ENCODE measurements around the gene HYAL3.
A peak's percentile ranks its signal among the peaks of the same experiment; 100 is the strongest.
"Not testable (repeated sequence)": the region's sequence is repeated elsewhere in the genome, so short reads cannot be mapped to it uniquely, and the experiment has no call there.

HYAL3 gene

DNA sequence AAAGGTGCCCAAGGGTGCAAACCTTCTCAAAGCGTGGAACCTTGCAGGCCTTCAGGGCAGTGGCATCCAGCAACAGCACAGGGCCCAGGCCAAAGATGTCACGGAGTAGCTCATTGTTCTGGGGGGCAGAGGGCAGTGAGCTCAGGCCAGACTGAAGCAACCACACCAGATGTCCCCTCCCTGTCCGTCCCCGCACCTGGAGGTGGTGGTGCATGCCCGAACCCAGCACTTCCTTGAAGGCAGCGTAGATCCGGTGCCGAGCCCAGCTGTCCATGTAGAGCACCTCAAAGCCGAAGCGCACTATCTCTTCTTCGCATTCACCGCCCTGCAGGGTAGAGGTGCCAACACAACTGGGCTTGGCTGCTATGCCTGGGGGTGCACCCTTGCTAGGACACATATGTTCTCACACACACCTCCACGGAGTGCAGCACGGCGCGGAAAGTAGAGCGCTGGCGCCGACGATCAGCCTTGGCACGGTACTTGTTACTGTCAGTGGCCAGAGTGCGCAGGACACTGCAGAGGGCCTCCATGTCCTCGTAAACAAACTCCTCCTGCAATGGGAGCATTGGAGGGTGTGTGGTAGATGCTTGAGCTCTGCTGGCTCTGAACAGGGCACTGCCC lies 10.7 kb downstream of the HYAL3 start:
- DNase-seq = no peak

DNA sequence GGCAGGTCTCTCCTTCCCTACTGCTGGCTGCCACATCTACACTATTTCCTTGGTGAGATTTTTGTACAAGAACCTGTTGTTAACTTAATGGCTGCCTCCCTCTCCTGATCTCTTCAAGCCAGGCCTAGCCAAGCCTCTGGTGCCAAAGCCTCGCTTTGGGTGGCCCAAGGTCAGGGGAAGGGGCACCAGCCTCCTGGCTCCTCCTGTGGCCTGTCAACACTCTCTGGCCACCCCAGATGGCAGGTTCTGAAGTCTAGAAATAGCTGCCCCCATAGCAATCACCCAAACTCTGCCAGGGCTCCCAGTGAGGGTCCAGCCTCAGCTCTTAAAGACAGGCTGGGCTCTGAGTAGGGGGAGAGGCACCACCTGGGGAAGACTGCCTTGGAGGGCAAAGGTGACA lies 11.9 kb downstream of the HYAL3 start:
- no peak for DNase-seq

DNA sequence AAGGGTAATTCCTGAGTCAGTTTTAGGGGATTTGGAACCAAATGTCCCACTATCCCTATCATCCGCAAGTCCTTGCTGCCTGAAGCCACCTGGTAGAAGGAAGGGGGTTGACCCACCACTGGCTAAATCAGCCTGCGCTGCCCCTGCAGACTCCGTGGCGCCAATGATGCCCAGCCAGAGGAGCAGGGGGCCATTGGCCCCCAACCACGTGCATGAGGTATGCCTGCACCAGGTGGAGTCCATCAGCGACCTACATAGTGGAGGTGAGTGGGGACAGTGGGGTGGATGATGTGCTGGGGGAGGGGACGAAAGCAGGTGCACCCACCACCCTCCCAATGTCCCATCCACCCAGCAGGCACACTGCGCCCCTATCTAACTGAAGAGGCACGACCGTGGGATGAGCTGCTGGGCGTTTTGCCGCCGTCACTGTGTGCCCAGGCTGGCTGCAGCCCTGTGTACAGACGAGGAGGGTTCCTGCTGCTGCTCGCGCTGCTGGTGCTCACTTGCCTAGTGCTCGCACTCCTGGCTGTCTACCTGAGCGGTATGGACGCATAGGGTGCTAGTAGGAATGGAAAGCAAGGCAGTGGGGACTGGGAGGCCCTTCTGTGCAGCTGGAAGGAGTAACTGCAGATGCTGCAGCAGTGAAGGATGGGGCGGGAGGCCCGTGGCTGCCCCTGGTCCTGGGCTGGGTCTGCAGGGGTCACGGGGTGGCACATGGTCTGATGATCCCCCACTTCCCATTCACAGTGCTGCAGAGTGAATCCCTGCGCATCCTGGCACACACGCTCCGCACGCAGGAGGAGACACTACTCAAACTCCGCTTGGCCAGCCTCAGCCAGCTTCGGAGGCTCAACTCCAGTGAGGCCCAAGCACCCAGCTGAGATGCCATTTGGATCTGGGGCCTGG lies 12.6 kb downstream of the HYAL3 start:
- DNase-seq = no peak

GRCh38 chr3:50284121-50284520 lies 15.1 kb downstream of the HYAL3 start:
- DNase-seq = not testable (repeated sequence)

DNA sequence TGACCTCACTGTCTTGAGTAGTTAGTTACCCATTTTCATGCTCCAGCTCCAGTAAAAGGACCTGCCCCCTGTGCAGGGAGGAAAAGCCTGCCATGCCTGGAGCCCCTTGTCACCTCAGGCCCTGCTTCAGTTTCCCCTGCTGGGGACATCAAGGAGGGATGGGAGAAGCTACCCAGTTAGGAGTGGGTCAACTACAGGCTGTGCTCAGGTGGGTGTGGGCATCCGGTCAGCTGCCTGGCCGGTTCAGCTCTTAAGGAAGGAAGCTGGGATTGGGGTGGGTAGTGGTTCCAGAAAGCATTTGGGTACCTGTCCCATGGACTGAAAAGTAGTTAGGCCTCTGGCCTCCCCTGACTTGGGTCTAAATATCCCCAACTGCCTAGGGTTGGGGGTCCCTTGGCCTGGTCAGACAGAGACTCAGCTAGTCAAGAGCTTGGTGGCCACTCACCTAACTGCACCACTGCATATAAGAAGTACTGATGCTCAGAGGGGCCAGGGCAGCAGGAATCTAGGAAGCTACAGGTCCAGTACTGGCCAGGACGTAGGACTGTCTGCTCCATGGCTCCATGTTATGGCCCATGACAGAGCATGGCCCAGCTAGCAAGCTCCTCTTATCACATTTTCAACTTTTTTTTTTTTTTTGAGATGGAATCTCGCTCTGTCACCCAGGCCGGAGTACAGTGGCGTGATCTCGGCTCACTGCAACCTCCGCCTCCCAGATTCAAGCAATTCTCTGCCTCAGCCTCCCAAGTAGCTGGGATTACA lies 19.8 kb downstream of the HYAL3 start:
- DNase-seq = no peak

GRCh38 chr3:50278880-50279224 lies 20.4 kb downstream of the HYAL3 start, which contains the start of gene LSMEM2:
Gene LSMEM2 (plus strand): TSS chr3:50279087. CDS start chr3:50279114, 27 bp downstream.
- DNase-seq = no peak

DNA sequence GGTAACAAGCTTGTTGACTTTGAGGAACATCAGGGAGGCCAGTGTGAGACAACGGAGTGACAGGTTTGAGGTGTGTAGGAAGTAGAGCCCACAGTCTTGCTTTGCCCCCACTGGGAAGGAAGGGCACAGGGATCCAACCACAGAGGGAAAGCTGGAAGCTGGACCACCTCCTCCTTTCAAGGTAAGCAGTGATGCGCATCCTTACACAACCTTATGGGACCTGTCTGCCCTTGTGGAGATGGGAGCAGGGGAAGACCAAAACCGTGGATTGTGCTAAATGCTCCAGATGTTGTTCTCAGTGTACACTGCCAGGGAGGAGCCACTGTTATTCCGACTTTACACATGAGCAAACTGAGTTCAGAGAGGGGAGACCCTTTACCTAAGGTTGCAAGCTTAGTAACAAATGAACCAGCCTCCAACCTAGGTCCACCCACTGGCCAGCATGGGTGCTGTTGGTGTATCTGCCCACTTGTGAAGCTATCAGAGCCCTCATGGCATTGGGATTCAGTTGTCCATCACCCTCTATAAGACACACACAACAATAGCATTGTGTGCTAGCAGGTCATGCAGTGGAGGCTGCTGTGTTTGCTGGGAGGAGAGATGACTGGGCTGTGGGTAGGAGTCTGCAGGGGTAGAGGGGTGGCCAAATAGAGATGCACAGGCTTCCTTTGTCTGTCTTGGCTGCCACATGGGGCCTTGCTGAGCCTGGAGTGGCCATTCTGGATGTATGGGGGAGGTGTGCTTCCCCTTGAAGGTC lies 20.9 kb downstream of the HYAL3 start:
- no peak for DNase-seq

DNA sequence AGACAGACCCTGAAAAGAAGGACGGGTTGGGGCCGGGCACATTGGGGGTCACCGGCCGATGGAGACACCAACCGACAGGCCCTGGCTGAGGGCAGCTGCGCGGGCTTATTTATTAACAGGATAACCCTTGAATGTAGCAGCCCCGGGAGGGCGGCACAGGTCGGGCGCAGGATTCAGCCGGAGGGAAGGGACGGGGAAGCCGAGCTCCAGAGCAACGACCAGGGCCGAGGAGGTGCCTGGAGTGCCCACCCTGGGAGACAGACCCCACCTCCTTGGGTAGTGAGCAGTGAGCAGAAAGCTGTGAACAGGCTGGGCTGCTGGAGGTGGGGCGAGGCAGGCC lies 22.5 kb downstream of the HYAL3 start:
- no peak for DNase-seq

DNA sequence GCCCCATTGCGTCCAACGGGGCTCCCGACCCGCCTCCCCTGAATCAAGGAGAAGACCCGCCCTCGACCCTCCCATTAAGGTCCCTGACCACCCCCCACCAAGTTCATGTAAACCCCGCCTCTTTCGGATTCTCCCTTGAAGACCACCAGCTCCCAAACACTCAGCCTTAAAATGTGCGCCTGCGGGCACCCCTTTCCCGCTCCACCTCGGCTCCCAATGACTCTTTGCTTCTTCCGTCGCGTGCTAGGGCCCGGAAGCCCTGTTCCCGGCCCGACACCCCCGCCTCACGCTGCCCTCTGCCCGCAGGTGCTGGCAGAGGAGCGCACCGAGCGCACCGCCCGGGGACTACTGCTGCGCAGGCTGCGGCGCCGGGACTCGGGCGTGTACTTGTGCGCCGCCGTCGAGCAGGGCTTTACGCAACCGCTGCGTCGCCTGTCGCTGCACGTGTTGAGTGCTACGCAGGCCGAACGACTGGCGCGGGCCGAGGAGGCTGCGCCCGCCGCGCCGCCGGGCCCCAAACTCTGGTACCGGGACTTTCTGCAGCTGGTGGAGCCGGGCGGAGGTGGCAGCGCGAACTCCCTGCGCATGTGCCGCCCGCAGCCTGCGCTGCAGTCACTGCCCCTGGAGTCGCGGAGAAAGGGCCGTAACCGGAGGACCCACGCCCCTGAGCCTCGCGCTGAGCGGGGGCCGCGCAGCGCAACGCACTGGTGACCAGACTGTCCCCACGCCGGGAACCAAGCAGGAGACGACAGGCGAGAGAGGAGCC lies 23.0 kb downstream of the HYAL3 start:
- DNase-seq = no peak

DNA sequence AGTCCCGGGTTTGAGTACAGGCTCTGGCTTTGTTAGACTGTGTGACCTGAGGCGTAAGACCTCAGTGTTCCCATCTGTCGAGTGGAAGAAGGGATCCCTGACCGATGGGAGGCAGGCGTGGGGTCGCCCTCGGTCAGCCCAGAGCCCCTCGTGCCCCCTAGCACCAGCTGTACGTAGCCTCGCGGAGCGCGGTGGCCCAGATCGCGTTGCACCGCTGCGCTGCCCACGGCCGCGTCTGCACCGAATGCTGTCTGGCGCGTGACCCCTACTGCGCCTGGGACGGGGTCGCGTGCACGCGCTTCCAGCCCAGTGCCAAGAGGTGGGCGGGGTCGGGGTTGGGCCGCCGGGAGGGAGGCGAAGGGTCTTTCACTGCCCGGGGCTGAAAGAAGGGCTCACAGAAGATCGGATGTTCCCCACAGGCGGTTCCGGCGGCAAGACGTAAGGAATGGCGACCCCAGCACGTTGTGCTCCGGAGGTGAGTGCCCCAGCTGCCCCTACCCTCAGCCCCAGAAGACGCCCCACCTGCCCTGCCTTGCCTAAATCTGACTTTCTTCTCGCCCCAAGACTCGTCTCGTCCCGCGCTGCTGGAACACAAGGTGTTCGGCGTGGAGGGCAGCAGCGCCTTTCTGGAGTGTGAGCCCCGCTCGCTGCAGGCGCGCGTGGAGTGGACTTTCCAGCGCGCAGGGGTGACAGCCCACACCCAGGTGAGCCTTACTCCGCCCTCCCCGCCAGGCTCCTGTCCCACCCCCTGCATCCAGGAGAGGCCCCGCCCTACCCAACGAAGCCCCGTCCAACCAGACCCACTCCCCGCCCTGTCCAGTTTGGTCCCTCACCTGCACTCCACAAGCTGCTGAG lies 23.8 kb downstream of the HYAL3 start:
- DNase-seq = peak; percentile 62

DNA sequence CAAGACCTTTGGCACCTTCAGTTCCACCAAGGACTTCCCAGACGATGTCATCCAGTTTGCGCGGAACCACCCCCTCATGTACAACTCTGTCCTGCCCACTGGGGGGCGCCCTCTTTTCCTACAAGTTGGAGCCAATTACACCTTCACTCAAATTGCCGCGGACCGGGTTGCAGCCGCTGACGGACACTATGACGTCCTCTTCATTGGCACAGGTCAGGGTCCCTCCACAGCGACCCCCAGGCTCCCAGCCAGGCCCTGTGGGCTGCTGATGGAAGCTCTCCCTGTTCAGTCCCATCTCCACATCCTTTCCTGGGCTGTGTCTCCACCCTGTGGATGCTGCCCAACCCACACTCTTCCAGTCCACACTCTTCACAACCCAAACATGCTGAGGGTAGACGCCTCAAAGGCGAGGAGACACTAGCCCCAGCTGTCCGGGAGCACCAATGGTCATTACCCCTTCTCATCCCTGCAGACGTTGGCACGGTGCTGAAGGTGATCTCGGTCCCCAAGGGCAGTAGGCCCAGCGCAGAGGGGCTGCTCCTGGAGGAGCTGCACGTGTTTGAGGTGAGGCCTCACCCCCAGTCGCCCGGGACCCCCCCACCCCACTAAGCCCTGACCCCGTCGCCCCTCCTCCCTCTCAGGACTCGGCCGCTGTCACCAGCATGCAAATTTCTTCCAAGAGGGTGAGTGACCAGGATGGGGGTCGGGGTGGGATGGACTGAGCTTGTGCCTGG lies 24.7 kb downstream of the HYAL3 start:
- peak; percentile 82 for DNase-seq

- DNase-seq = no peak
These were observed 25.5 kb downstream of the HYAL3 start for GRCh38 chr3:50273689-50274065.

GRCh38 chr3:50272911-50273688 lies 26.1 kb downstream of the HYAL3 start:
- peak; percentile 95 for DNase-seq

GRCh38 chr3:50272538-50272910 lies 26.7 kb downstream of the HYAL3 start:
- DNase-seq = not testable (repeated sequence)

DNA sequence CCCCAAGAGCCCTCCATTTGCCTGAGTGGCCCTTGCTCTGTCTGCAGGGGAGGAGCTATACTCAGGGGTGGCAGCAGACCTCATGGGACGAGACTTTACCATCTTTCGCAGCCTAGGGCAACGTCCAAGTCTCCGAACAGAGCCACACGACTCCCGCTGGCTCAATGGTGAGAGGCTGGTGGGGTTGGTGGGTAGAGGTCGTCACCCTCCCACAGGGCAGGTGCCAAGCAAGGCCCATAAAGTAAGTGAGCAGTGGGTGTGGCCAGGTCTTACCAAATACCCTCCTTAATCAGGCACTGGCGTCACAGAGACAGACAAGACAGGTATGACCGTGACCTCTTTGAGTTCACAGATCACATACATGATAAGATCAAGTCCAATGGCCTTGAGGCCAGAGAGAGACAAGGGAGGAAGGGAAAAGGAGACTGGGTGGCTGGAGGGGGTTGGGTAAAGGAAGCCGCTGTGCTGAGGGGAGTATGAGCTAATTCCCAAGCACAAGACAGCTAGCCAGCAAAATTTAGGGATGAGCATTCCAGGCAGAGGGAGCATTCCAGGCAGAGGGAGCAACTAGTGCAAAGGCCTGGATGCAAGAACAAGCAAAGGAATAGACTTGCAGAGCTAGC lies 27.8 kb downstream of the HYAL3 start:
- DNase-seq = no peak

DNA sequence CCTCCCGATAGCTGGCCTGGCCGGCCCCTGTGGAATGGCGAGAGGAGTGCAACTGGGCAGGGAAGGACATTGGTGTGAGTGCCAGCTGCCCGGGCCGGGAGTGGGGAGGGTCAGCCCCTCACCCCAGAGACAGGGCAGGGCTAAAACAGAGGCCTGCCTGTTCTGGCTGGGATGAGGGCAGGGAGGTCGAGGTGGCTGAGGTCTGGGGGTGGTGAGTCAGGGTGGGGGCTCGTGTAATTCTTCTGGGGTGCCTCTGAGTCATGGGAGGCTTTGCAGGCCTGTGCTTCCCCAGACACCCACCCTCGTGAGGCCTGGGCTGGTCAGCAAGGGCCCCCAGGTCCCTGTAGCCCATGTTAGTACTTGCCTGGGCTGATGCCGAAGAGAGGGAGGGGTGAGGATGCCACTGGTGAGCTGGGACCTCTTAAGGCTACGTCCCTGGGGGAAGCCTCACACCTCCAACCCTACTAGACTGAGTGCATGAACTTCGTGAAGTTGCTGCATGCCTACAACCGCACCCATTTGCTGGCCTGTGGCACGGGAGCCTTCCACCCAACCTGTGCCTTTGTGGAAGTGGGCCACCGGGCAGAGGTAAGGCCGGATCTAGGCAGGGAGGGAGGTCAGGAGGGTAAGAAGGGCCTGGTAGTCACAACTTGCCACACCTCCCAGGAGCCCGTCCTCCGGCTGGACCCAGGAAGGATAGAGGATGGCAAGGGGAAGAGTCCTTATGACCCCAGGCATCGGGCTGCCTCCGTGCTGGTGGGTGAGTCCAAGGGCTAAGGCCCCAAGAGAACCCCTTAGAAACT lies 28.6 kb downstream of the HYAL3 start:
- DNase-seq = no peak

DNA sequence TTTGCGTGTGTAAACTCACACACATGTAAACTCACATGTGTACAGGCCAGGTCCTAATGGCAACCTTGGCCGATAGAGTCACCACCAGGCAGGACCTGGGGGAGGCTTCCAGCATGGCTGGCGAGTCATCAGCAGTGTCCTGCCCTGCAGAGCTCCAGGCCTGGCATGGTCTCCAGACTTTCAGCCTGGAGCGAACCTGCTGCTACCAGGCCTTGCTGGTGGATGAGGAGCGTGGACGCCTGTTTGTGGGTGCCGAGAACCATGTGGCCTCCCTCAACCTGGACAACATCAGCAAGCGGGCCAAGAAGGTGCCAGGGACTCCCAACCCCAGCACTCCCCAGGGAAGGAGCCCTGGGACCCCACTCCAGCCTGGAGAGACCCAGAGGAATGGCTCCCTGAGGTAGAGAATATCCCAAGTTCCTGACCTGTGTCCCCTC lies 29.2 kb downstream of the HYAL3 start:
- DNase-seq = no peak

DNA sequence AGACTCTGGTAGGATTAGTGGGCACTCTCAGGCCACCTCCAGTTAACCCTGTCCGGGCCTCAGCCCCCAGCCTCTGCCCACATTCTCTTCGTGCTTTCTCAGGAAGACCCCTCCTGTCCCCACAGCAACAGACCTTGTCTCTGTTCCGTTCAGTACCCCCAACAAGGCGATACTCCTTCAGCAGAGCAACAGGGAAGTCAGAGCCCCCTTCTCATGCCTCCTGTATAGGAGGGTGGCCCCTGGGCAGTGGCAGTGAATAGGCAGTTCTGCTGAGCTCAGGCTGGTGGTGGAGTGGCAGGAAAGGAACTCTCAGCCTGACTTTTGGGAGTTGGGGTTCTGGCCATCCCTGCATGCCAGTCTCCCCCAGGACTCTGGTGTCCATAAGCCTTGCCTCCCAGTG lies 29.7 kb downstream of the HYAL3 start:
- DNase-seq = no peak
